SH-SY5Y (cell line): ENCODE data around the gene ZNF226.

Experiments
- GATA2 ChIP-seq: IDR thresholded peaks from 2 replicates; pipeline ENCODE4 v1.6.1; 2011; ENCODE audit warnings: mild to moderate bottlenecking, low read depth, low read length
- GATA3 ChIP-seq: IDR thresholded peaks from 2 replicates; pipeline ENCODE4 v1.6.1; 2011; ENCODE audit warnings: low read depth, mild to moderate bottlenecking, low read length, moderate library complexity

The ZNF226 gene

GRCh38 chr19:44196772-44197171 lies 31.9 kb downstream of the ZNF226 start:
- TF ChIP-seq GATA2 (no peak), GATA3 (no peak)

DNA sequence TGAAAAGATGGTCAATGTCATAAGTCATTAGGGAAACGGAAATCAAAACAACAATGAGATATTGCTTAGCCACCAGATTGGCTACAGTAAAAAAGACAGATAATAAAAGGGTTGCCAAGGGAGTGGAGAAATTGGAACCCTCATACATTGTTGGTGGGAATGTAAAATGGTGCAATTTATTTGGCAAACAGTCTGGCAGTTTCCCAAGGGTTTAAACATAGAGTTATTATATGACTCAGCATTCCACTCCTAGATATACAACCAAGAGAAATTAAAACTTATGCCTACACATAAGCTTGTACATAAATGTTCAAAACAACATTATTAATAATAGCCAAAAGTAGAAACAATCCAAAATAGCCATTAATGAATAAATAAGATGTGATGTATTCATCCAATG lies 37.6 kb downstream of the ZNF226 start:
- no peak for TF ChIP-seq GATA2
- TF ChIP-seq GATA3, result no peak

DNA sequence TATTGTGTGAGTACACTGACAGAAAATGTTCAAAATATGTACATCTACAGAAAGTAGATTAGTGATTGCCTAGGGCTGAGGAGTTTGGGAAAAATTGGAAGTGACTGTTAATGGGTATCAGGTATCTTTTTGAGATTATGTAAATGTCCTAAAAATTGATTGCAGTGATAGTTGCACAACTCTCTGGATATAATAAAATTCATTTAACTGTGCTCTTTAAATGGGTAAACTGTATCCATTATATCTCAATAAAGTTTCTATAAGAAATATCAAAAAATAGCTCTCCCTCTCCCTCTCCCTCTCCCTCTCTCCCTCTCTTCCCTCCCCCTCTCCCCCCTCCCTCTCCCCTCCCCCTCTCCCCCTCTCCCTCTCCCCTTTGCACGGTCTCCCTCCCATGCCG lies 38.1 kb downstream of the ZNF226 start:
- TF ChIP-seq GATA3 (no peak), GATA2 (no peak)

DNA sequence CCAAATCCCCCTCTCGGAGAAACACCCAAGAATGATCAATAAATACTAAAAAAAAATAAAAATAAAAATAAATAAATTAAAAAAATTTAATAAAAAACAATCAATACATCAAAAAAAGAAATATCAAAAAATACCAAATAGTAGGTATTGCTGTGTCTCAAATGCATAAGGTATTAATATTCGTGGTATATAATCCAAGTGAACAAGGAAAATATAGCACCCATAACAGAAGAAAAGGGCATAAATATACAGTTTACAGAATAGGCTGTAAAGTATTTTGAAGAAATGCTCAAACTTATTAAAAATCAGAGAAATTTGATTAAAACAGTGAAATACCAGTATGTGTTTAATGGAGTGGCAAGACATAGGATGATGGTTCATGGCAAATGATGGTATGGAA lies 39.9 kb downstream of the ZNF226 start:
- no peak for TF ChIP-seq GATA2
- no peak for TF ChIP-seq GATA3

- no peak for TF ChIP-seq GATA3
- no peak for TF ChIP-seq GATA2
Measured at GRCh38 chr19:44207126-44207803, 42.4 kb downstream of the ZNF226 start.

- TF ChIP-seq GATA2 (no peak), GATA3 (no peak)
Measured at GRCh38 chr19:44212250-44212865, 47.5 kb downstream of the ZNF226 start, which contains the start of gene ZNF227. Gene ZNF227 (plus strand): TSS chr19:44212532. CDS start chr19:44217793, 5,261 bp downstream.

- TF ChIP-seq GATA2 (no peak), GATA3 (no peak)
Measured at GRCh38 chr19:44212866-44213346, 48.0 kb downstream of the ZNF226 start.
